A549 (cell line): Measurements from ENCODE around the gene SCYGR8. TPM values are rescaled to one million over a fixed set of nuclear protein-coding genes. Genes with fewer than 3 reads are reported as not detected.
A peak's percentile ranks its signal among the peaks of the same experiment; 100 is the strongest.

Source experiments
- ATAC-seq, 2 experiments: fragments of 200-7000 bp in 1 of 2; fragments of >200 bp in 1 of 2; cut with Nextera tagmentation in 1 of 2; cut with Tn5 transposase in 1 of 2; 3 replicates each; pipeline versions ENCODE4 v1.8.0 to v1.9.1; 2018 to 2020; ENCODE audit warnings: mild to moderate bottlenecking in 1 of 2, moderate library complexity in 1 of 2
- CTCF ChIA-PET: fragments of 300-600 bp; sonication (Branson Sonifier 250); formaldehyde crosslinking; extraction: SDS; loops from one replicate; lab custom pipeline; 2021; ENCODE audit warnings: antibody characterized with exemption, inconsistent platforms; lab: Yijun Ruan, JAX
- POLR2A ChIA-PET: fragments of 350-600 bp; formaldehyde crosslinking; extraction: SDS; loops from one replicate; lab custom pipeline; 2021; ENCODE audit warnings: antibody characterized with exemption, inconsistent platforms; lab: Yijun Ruan, JAX
- DNase-seq, 2 experiments: peaks; one replicate each; pipeline versions ENCODE4 v3.0.0 to v3.0.0-alpha.2; 2011 to 2016; ENCODE audit warnings: low read depth in 1 of 2, low spot score in 1 of 2
- FAIRE-seq: peaks from 2 replicates; lab custom pipeline; 2011; peaks lifted over from hg19 to GRCh38; lab: Jason Lieb, UNC
- H3K27ac ChIP-seq, 2 experiments: fragments of >200 bp; sonication (Bioruptor Twin); formaldehyde crosslinking; 3 replicates each; pipeline ENCODE4 v1.5.1; 2016 to 2017
- H3K4me1 ChIP-seq: fragments of >200 bp; sonication (Bioruptor Twin); formaldehyde crosslinking; 3 replicates; pipeline ENCODE4 v1.6.1; 2016
- H3K4me2 ChIP-seq: fragments of >200 bp; sonication (Bioruptor Twin); formaldehyde crosslinking; 3 replicates; pipeline ENCODE4 v1.6.1; 2016
- H3K4me3 ChIP-seq: fragments of >200 bp; sonication (Bioruptor Twin); formaldehyde crosslinking; 3 replicates; pipeline ENCODE4 v1.5.1; 2016
- H3K9me3 ChIP-seq: fragments of >200 bp; sonication (Bioruptor Twin); formaldehyde crosslinking; 3 replicates; pipeline ENCODE4 v1.6.1; 2016
- ATOH8 ChIP-seq: fragments of 250-450 bp; sonication (Bioruptor Pico); IDR thresholded peaks from 2 replicates; pipeline ENCODE4 v1.5.0; 2020; ENCODE audit warnings: low read depth, mild to moderate bottlenecking, moderate library complexity
- CBX2 ChIP-seq: fragments of 200-600 bp; sonication (generic); IDR thresholded peaks from 2 replicates; pipeline ENCODE4 v1.6.1; 2016; ENCODE audit warnings: low read depth, mild to moderate bottlenecking, borderline replicate concordance
- CBX8 ChIP-seq: fragments of 200-600 bp; sonication (generic); IDR thresholded peaks from 2 replicates; pipeline ENCODE4 v1.6.1; 2016
- ESRRA ChIP-seq: fragments of 150-350 bp; IDR thresholded peaks from 2 replicates; pipeline ENCODE4 v1.6.1; 2014; ENCODE audit warnings: mild to moderate bottlenecking, low read length, borderline replicate concordance
- FOSB ChIP-seq: fragments of 250-450 bp; sonication (Bioruptor Pico); IDR thresholded peaks from 2 replicates; pipeline ENCODE4 v1.5.0; 2020; ENCODE audit warnings: mild to moderate bottlenecking, moderate library complexity
- FOSL2 ChIP-seq, 2 experiments: fragments of 450-650 bp in 1 of 2; fragments of >200 bp in 1 of 2; sonication (Bioruptor Twin) in 1 of 2; formaldehyde crosslinking; IDR thresholded peaks; 2 replicates each; pipeline versions ENCODE4 v1.5.0 to v1.6.1; 2016 to 2020; ENCODE audit warnings: mild to moderate bottlenecking in 1 of 2, moderate library complexity in 1 of 2
- FOXS1 ChIP-seq: fragments of 250-450 bp; sonication (Bioruptor Pico); IDR thresholded peaks from 2 replicates; pipeline ENCODE4 v1.5.0; 2020; ENCODE audit warnings: mild to moderate bottlenecking, moderate library complexity
- GATA3 ChIP-seq: IDR thresholded peaks from 2 replicates; pipeline ENCODE4 v1.6.1; 2012; ENCODE audit warnings: borderline replicate concordance
- HOXB13 ChIP-seq: fragments of 250-450 bp; sonication (Bioruptor Pico); IDR thresholded peaks from 2 replicates; pipeline ENCODE4 v1.5.0; 2020; ENCODE audit warnings: low read depth, mild to moderate bottlenecking, moderate library complexity
- JUN ChIP-seq, 2 experiments: fragments of >200 bp; sonication (Bioruptor Twin); formaldehyde crosslinking; IDR thresholded peaks; 2 replicates in 1 of 2; 3 replicates in 1 of 2; pipeline ENCODE4 v1.6.1; 2016 to 2017
- KDM1A ChIP-seq: fragments of 200-600 bp; sonication (generic); IDR thresholded peaks from 2 replicates; pipeline ENCODE4 v1.6.1; 2016; ENCODE audit warnings: low read depth, mild to moderate bottlenecking
- MAFK ChIP-seq: fragments of 450-650 bp; IDR thresholded peaks from 2 replicates; pipeline ENCODE4 v1.6.1; 2014; ENCODE audit not compliant: partially characterized antibody
- MAZ ChIP-seq: fragments of 150-350 bp; IDR thresholded peaks from 2 replicates; pipeline ENCODE4 v1.6.1; 2014; ENCODE audit warnings: antibody characterized with exemption, low read depth, low read length, borderline replicate concordance
- MYC ChIP-seq: IDR thresholded peaks from 2 replicates; pipeline ENCODE4 v1.6.1; 2012; ENCODE audit warnings: mild to moderate bottlenecking, inconsistent platforms, low read length, improper control_type of control experiment, borderline replicate concordance
- NPAS2 ChIP-seq: fragments of 250-450 bp; sonication (Bioruptor Pico); IDR thresholded peaks from 2 replicates; pipeline ENCODE4 v1.8.0; 2022; ENCODE audit warnings: mild to moderate bottlenecking, moderate library complexity, borderline replicate concordance
- RAD21 ChIP-seq, 2 experiments: fragments of >200 bp in 1 of 2; sonication (Bioruptor Twin) in 1 of 2; formaldehyde crosslinking in 1 of 2; IDR thresholded peaks in 1 of 2; conservative IDR thresholded peaks in 1 of 2; 2 replicates in 1 of 2; 3 replicates in 1 of 2; pipeline ENCODE4 v1.6.1; 2012 to 2018; ENCODE audit warnings: inconsistent platforms in 1 of 2
- RARB ChIP-seq: fragments of 250-450 bp; sonication (Bioruptor Pico); IDR thresholded peaks from 2 replicates; pipeline ENCODE4 v1.8.0; 2021; ENCODE audit warnings: mild to moderate bottlenecking, moderate library complexity
- RCOR1 ChIP-seq: fragments of 150-350 bp; IDR thresholded peaks from 2 replicates; pipeline ENCODE4 v1.6.1; 2014; ENCODE audit warnings: antibody characterized with exemption, low read length, low read depth
- RNF2 ChIP-seq: fragments of 200-600 bp; sonication (generic); IDR thresholded peaks from 2 replicates; pipeline ENCODE4 v1.6.1; 2016; ENCODE audit warnings: low read depth, mild to moderate bottlenecking, antibody characterized with exemption, moderate library complexity, borderline replicate concordance
- SMC3 ChIP-seq: fragments of >200 bp; sonication (Bioruptor Twin); formaldehyde crosslinking; IDR thresholded peaks from 3 replicates; pipeline ENCODE4 v1.6.1; 2018; ENCODE audit warnings: inconsistent platforms
- SREBF2 ChIP-seq: fragments of 450-650 bp; IDR thresholded peaks from 2 replicates; pipeline ENCODE4 v1.6.1; 2014; ENCODE audit warnings: mild to moderate bottlenecking, moderate library complexity
- TFCP2L1 ChIP-seq: fragments of 250-450 bp; sonication (Bioruptor Pico); IDR thresholded peaks from 2 replicates; pipeline ENCODE4 v1.5.0; 2021; ENCODE audit warnings: mild to moderate bottlenecking
- ZC3H11A ChIP-seq: fragments of 450-650 bp; IDR thresholded peaks from 2 replicates; pipeline ENCODE4 v1.6.1; 2014; ENCODE audit warnings: antibody characterized with exemption, mild to moderate bottlenecking
- WGBS: methylation state at CpG from one replicate; pipeline ENCODE4 v1.1.6; 2017; ENCODE audit errors: missing lambda C conversion rate; 5-methylcytosine and 5-hydroxymethylcytosine counted together
- polyA plus RNA-seq, 4 experiments: library from polyadenylated mRNA; depleted of rRNA in 3 of 4; stranded (reverse); fragments of >200 nt; fragmentation: RNase III in 1 of 4; extraction: RNeasy Plus Mini Kit Qiagen cat#74134 plus additional on column Dnase treatment in 1 of 4; gene quantifications; 2 replicates in 3 of 4; 3 replicates in 1 of 4; pipeline ENCODE4 v1.2.3, GENCODE V29; 2011 to 2017
- TF ChIP-seq, protein P1 (sequence below): fragments of >200 bp; sonication (Bioruptor Twin); formaldehyde crosslinking; IDR thresholded peaks from 3 replicates; pipeline ENCODE4 v1.6.1; 2016
- TF ChIP-seq, protein P2 (sequence below): fragments of 150-350 bp; IDR thresholded peaks from 2 replicates; pipeline ENCODE4 v1.6.1; 2014; ENCODE audit warnings: low read depth, mild to moderate bottlenecking, low read length
- TF ChIP-seq, protein P3 (sequence below): fragments of >200 bp; sonication (Bioruptor Twin); formaldehyde crosslinking; IDR thresholded peaks from 3 replicates; pipeline ENCODE4 v1.5.1; 2016

Gene SCYGR8
- polyA plus RNA-seq, 2 of the 4 experiments (the other 2 are of a cell fraction), result not detected

- Histone ChIP-seq H3K9me3 (no peaks in the 10 kb centered on the region), H3K4me1 (peaks cover 37% of the 10 kb centered on the region), H3K4me2 (peak overlapping the region; percentile 50), H3K4me3 (no peak overlapping the region), H3K27ac (peak overlapping the region; percentile 77 to 84)
- WGBS, result 4% methylated on average over 4 of the region's 4 CpGs
- TF ChIP-seq FOSL2 (IDR thresholded peaks at IDR 0.05) (no peak), FOSL2 (CRISPR knock-in tag; IDR thresholded peaks at IDR 0.05) (no peak), SMC3 (no peak), RARB (no peak), KDM1A (no peak), TFCP2L1 (CRISPR knock-in tag) (no peak), GATA3 (no peak), MAZ (no peak), ESRRA (no peak), MAFK (no peak), NPAS2 (CRISPR knock-in tag) (no peak), FOXS1 (CRISPR knock-in tag) (no peak), RCOR1 (no peak)
- TF ChIP-seq, protein P1, sequence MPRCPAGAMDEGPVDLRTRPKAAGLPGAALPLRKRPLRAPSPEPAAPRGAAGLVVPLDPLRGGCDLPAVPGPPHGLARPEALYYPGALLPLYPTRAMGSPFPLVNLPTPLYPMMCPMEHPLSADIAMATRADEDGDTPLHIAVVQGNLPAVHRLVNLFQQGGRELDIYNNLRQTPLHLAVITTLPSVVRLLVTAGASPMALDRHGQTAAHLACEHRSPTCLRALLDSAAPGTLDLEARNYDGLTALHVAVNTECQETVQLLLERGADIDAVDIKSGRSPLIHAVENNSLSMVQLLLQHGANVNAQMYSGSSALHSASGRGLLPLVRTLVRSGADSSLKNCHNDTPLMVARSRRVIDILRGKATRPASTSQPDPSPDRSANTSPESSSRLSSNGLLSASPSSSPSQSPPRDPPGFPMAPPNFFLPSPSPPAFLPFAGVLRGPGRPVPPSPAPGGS, result no peak
- DNase-seq (no peak), FAIRE-seq (no peak), ATAC-seq (peak; percentile 54 to 61)
- POLR2A ChIA-PET, result interaction anchor here (0.5 to 2.0 kb wide), 6 partner anchors 53 to 907 kb away, joined by 3 to 6 read pairs (median 4); no protein-coding TSS in a partner anchor
- CTCF ChIA-PET, result interaction anchor here (0.6 to 9.4 kb wide), 76 partner anchors 8 to 637 kb away, joined by 3 to 84 read pairs (median 4); partner anchors contain the start of genes AGFG1, CCL20, DAW1 and SCYGR5
Observed at GRCh38 chr2:227765788-227766372, 20.2 kb downstream of the SCYGR8 start.

DNA sequence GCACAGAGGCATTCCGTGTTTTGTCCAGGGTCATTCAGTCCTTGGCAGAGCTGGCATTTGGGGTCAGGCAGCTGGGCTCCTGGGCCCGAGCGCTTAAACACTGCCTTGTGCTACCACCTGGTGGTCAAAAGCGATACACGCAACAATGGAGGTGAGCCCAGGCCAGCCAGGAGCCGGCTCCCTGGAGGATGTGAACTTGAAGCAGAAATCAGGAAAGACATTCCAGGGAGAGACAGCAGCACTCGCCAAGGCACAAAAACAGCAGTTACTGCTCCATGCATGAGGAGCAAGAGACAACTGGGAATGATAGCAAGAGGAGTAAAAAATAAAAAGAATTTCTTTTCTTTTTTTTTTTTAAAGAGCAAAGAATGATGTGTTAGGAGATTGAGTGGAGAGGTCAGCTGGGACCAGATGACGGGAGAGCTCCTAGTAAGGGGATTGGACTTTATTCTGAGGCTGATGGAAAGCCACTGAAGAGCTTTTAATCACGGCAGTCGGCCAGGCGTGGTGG is 20.7 kb downstream of the SCYGR8 start:
- FAIRE-seq (no peak), DNase-seq (peak; percentile 71 to 85), ATAC-seq (peak; percentile 98 to 99)
- ChIA-PET CTCF (interaction anchor here (0.6 to 9.4 kb wide), 79 partner anchors 8 to 638 kb away, joined by 3 to 84 read pairs (median 4); partner anchors contain the start of genes AGFG1, CCL20, DAW1 and SCYGR5), POLR2A (interaction anchor here (0.9 to 2.0 kb wide), 4 partner anchors 96 to 528 kb away, joined by 3 to 6 read pairs (median 4); no protein-coding TSS in a partner anchor)
- Histone ChIP-seq H3K4me2 (peak overlapping the region; percentile 50), H3K27ac (peak overlapping the region; percentile 77 to 84), H3K4me1 (peaks cover 33% of the 10 kb centered on the region), H3K9me3 (no peaks in the 10 kb centered on the region), H3K4me3 (no peak overlapping the region)
- WGBS, result 21% methylated on average over 11 of the region's 11 CpGs
- TF ChIP-seq RAD21 (conservative IDR thresholded peaks at IDR 0.05 in 1 of 2, IDR thresholded peaks at IDR 0.05 in 1 of 2) (peak; percentile 97 to 99), ZC3H11A (no peak), MYC (no peak), ESRRA (0 out of 2 replicates have a peak, but pooled peaks have one; percentile 45), RARB (no peak), RNF2 (no peak), CBX8 (no peak), JUN (IDR thresholded peaks at IDR 0.05) (no peak), SREBF2 (no peak), SMC3 (peak; percentile 99), HOXB13 (CRISPR knock-in tag) (no peak), ATOH8 (CRISPR knock-in tag) (no peak), GATA3 (no peak), FOSB (CRISPR knock-in tag) (no peak), CBX2 (no peak), MAFK (no peak), RCOR1 (no peak)
- TF ChIP-seq, protein P2, sequence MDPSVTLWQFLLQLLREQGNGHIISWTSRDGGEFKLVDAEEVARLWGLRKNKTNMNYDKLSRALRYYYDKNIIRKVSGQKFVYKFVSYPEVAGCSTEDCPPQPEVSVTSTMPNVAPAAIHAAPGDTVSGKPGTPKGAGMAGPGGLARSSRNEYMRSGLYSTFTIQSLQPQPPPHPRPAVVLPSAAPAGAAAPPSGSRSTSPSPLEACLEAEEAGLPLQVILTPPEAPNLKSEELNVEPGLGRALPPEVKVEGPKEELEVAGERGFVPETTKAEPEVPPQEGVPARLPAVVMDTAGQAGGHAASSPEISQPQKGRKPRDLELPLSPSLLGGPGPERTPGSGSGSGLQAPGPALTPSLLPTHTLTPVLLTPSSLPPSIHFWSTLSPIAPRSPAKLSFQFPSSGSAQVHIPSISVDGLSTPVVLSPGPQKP, result no peak
- TF ChIP-seq, protein P3, sequence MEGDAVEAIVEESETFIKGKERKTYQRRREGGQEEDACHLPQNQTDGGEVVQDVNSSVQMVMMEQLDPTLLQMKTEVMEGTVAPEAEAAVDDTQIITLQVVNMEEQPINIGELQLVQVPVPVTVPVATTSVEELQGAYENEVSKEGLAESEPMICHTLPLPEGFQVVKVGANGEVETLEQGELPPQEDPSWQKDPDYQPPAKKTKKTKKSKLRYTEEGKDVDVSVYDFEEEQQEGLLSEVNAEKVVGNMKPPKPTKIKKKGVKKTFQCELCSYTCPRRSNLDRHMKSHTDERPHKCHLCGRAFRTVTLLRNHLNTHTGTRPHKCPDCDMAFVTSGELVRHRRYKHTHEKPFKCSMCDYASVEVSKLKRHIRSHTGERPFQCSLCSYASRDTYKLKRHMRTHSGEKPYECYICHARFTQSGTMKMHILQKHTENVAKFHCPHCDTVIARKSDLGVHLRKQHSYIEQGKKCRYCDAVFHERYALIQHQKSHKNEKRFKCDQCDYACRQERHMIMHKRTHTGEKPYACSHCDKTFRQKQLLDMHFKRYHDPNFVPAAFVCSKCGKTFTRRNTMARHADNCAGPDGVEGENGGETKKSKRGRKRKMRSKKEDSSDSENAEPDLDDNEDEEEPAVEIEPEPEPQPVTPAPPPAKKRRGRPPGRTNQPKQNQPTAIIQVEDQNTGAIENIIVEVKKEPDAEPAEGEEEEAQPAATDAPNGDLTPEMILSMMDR, result peak; percentile 91
